IPS-11a (cell line): ENCODE measurements around the gene PRSS56.

Experiments
- H3K4me3 ChIP-seq: one replicate; pipeline ENCODE4 v1.5.1; 2013; ENCODE audit warnings: low read depth, low read length, control low read depth

PRSS56 gene

DNA sequence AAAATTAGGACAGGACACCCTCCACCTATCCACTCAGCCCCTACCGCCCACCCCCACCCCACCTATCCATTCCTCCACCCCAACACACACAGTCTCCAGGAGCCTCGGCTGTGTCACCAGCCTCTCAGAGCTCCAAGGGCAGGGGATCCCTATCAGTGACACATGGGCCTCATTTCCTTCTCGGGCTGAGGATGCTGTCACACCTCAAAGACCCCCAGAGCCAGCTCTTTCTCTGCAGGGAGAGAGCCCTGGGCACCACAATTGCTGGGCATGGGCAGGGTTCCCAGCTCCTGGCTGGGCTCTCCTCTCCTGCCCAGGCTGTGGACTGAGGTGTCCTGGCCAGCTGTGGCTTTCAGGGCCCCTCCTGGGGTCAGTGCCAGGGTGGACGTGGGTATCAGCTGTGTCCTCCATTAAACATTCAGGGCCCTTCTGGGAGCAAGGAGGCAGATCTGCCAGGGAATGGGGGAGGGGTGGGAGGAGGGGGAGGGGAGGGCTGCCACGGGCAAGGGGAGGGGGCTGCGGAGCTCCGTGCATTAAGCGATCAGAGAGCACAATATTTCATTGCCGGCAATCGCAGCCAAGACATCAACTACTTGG, 18.3 kb upstream of the PRSS56 start:
- no peak overlapping the region for H3K4me3 ChIP-seq

GRCh38 chr2:232502511-232502910, 17.7 kb upstream of the PRSS56 start:
- peak overlapping the region; percentile 42 for H3K4me3 ChIP-seq

DNA sequence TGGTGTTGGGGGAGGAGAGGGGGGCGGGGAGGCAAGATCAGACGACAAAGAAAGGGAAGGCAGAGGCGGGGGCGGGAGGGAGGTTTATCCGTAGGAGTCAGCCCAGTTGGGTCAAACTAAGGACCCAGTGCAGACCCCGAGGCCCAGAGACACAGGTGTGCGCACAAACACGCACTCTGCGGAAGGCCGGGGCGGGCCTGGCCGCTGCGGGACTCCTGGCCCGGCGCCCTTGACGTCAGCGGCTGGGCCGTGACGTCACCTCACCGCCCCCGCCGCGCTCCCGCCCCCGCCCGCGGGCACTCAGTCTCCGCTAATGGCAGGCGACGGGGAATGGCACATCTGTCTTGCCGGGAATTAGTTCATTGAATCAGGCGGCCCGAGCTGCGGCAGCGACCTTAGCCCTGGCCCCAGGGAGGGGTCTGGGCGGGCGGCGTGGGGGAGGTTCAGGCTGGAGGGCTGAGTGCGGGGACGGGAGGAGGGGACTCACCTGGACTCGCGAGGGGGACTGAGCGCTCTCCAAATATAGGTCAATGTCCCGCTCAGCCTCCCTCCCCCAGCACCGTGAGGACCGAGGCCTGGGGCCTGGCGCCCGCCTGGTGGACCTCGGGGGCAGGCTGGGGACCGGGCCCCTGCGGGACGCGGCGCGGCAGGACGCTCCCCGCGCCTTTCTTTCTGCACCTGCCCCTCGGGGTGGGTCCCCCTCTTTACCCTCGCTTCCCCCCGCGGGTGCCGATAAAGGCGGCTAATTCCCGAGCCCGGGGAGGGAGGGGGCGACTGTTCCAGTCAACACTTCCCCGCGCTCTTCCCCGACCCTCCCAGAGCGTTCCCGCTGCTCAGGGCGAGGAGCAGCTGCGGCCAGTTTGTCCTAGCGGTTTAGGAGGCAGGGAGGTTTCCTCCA, 17.0 kb upstream of the PRSS56 start:
- H3K4me3 ChIP-seq = peak overlapping the region; percentile 45

DNA sequence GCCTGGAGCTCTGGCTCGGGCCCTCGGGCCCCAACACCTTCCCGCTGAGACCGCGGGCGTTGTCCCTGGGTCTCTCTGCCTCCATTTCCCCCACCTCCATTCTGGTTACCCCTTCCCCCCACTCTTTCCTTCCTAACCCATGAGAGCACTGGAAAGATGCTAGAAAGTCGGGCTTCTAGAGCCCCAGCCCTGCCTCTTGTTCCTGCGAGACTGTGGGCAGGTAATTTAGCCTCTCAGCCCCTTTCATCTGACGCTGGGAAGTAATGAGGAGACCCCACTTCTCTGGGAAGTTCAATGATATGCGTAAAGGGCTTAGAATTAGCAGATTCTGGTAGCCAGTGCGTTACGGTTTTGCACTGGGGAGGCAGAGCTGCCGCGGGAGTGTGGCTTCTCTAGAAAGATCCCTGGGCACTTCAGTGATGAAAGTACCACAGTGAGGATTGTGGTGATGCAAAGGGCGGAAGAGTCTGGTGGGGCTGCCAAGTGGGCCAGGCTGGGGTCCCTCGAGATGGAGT, 16.3 kb upstream of the PRSS56 start:
- peak overlapping the region; percentile 45 for H3K4me3 ChIP-seq

GRCh38 chr2:232504438-232504837, 15.8 kb upstream of the PRSS56 start:
- H3K4me3 ChIP-seq = no peak overlapping the region

DNA sequence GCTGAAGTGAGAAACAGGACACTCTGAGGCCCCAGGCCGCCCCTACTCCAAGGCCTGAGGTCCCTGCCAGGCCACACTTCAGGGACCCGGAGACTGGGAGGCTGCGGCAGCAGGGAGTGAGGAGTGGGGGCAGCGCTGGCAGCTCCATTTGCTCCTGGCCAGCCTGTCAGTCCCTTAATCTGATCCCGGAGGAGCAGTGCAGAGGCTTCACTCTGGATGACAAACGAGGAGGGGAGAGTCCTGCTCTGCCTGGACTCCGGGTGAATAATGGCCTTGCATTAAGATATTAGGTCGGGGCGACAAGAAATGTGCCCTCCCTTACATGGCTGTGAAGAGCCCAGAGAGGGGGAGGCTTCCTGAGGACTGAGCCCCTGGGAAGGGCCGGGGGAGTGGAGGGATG, 14.3 kb upstream of the PRSS56 start:
- H3K4me3 ChIP-seq = no peak overlapping the region

GRCh38 chr2:232506709-232507108, 13.5 kb upstream of the PRSS56 start:
- no peak overlapping the region for H3K4me3 ChIP-seq

GRCh38 chr2:232508251-232508650, 11.9 kb upstream of the PRSS56 start:
- no peak overlapping the region for H3K4me3 ChIP-seq

DNA sequence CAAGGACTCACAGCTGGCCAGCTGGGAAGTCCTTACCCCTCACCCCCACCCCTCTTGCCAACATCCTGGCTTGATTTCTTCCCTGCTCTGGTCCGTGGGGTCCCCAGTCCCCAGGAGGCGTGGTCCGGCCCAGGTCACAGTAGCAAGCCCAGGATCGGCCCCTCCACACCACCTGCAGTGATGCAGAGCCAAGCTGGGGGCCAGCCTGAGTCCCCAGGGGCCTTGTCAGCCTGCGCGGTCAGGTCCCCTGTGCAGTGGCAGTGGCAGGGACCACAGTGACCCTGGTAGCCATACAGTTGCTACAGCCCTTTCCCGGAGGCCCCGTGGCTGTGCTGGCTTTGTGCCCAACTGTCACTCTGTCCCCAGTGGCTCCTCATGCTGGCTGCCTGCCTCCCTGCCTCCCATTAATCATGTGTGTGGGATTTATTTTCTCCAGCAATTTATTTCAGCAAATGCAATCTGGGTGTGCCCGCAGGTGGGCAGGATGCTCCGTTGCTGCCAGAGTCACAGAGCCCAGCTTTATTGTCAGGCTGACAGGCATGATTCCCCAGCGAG, 8.8 kb upstream of the PRSS56 start:
- no peak overlapping the region for H3K4me3 ChIP-seq

GRCh38 chr2:232512602-232513001, 7.6 kb upstream of the PRSS56 start:
- H3K4me3 ChIP-seq = no peak overlapping the region

DNA sequence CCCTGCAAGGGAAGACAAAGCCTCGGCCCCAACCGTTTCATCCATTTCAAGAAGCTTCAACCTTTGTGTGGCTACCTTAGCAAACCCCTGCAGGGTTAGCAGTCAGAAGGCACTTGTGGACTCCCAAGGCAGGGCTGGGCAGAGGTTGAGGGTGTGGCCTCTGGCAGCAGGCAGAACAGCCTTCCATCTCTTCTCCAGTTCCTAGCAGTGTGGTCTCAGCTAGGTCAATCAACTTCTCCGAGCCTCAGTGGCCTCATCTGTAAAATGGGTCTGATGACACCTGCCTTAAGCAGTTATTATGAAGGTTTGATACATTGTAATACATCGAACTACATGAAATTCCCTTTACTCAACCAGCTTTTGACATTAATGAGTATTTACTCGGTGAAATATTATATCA, 6.8 kb upstream of the PRSS56 start:
- no peak overlapping the region for H3K4me3 ChIP-seq

GRCh38 chr2:232515639-232516038, 4.5 kb upstream of the PRSS56 start:
- no peak overlapping the region for H3K4me3 ChIP-seq

DNA sequence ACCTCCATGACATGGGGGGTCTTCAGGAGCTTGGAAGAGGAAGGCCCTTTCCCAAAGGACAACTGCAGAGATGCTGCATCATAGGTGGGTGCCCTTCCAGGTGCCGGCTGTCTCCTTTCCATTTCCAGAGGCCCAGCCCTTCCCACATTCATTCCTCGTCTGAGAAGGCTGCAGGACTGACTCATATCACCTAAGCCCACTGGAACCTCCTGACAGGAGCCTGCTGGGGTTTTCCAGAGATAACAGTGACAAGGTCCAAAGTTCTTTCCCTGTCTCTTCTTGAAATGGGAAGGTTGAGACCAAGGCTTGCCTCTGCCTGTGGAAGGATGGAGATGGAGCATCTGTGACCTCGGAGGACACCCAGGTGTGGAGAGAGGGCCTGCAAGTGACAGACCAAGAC, 3.6 kb upstream of the PRSS56 start:
- H3K4me3 ChIP-seq = no peak overlapping the region

DNA sequence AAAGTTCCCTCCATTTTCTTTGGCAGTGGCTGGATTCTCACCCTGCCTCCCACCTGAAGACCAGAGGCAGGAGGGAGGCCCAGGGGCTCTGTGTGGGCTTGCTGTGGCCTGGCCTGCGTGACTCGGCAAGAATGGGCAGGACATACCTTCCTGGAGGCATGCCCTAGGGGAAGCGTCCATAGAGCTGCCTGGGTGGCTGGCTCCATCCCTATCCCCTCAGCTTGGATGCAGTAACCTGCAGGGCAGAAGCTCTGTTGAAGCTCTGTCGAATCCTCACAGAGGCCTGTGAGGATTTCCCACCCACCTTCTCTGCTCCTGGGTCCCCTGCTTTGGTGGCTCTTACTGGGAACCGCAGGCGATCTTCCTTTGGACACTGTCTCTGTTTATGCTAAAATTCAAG, 1.3 kb upstream of the PRSS56 start:
- no peak overlapping the region for H3K4me3 ChIP-seq

- no peak overlapping the region for H3K4me3 ChIP-seq
These were observed 301 bp downstream of the PRSS56 start for GRCh38 chr2:232520489-232520888.

GRCh38 chr2:232521098-232521497, 910 bp downstream of the PRSS56 start:
- H3K4me3 ChIP-seq = no peak overlapping the region

DNA sequence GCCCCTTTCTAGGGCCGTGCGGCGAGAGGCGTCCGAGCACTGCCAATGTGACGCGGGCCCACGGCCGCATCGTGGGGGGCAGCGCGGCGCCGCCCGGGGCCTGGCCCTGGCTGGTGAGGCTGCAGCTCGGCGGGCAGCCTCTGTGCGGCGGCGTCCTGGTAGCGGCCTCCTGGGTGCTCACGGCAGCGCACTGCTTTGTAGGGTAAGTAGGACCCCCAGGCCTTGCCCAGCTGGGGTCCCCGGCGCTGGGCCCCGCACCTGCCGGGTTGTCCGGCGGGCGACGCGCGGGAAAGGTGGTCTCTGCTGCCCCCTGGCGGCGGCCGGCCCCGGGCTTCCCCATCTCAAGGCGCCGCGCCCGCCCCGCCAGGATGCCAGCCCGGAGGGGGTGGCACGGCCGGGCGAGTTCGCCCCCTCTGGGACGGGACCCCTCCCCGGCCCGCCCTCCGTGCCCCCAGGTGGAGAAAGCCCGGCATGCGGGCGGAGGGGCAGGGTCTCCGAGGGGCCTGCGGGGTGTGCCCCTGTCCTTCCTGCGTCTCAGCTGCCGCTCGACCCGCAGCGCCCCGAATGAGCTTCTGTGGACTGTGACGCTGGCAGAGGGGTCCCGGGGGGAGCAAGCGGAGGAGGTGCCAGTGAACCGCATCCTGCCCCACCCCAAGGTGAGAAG, 1.9 kb downstream of the PRSS56 start:
- H3K4me3 ChIP-seq = no peak overlapping the region

DNA sequence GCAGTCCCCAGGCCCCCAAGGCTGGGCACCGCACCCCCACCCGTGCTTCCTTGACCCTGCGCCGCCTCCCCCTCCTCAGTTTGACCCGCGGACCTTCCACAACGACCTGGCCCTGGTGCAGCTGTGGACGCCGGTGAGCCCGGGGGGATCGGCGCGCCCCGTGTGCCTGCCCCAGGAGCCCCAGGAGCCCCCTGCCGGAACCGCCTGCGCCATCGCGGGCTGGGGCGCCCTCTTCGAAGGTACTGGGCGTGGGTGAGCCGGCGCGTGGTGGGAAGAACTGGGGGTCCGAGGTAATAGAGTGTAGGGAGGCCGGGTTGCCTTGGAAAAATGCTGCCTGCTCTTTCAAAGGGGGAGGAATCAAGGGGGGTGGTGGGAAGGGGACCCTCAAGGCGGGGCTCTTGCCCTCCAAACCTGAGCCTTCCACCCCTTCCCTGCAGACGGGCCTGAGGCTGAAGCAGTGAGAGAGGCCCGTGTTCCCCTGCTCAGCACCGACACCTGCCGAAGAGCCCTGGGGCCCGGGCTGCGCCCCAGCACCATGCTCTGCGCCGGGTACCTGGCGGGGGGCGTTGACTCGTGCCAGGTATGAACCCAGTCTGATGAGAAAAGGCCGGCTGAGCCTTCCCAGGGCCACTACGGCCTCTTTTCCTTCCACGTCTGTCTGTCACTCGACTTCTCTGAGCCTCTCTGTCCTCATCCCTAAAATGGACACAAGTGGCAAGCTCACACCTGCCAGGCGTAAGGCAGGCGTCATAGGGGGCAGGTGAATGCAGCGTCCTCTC, 2.6 kb downstream of the PRSS56 start:
- no peak overlapping the region for H3K4me3 ChIP-seq

- H3K4me3 ChIP-seq = no peak overlapping the region
These were observed 3.2 kb downstream of the PRSS56 start for GRCh38 chr2:232523402-232523681.

- H3K4me3 ChIP-seq = peak overlapping the region; percentile 17
These were observed 3.8 kb downstream of the PRSS56 start for GRCh38 chr2:232523682-232524597.
